WTC11 (cell line): Measurements from ENCODE around the gene ERVW-1.
"Not testable (repeated sequence)": the region's sequence is repeated elsewhere in the genome, so short reads cannot be mapped to it uniquely, and the experiment has no call there.

ENCODE experiments used
- CBFB ChIP-seq: sonication (generic); formaldehyde crosslinking; IDR thresholded peaks from 2 replicates; pipeline ENCODE4 v1.8.1; 2022; ENCODE audit warnings: mild to moderate bottlenecking, low read depth, missing genetic modification reagents
- CREB1 ChIP-seq: sonication (generic); formaldehyde crosslinking; IDR thresholded peaks from 2 replicates; pipeline ENCODE4 v1.8.0; 2023; ENCODE audit warnings: mild to moderate bottlenecking, missing genetic modification reagents
- JUN ChIP-seq: sonication (generic); formaldehyde crosslinking; IDR thresholded peaks from 2 replicates; pipeline ENCODE4 v1.8.0; 2023; ENCODE audit warnings: mild to moderate bottlenecking, missing genetic modification reagents
- NFYB ChIP-seq: sonication (generic); formaldehyde crosslinking; conservative IDR thresholded peaks from 2 replicates; pipeline ENCODE4 v1.8.0; 2022; ENCODE audit warnings: low read depth, missing genetic modification reagents
- TP53 ChIP-seq: sonication (generic); formaldehyde crosslinking; IDR thresholded peaks from 2 replicates; pipeline ENCODE4 v1.8.1; 2023; ENCODE audit warnings: mild to moderate bottlenecking, missing genetic modification reagents
- TF ChIP-seq, protein P1 (sequence below): fragments of 200-600 bp; IDR thresholded peaks from 2 replicates; pipeline ENCODE4 v1.8.0; 2022; ENCODE audit warnings: antibody characterized with exemption

- not testable (repeated sequence) for TF ChIP-seq CREB1 (CRISPR knock-in tag); JUN; NFYB (CRISPR knock-in tag); CBFB (CRISPR knock-in tag); TP53
- TF ChIP-seq, protein P1, sequence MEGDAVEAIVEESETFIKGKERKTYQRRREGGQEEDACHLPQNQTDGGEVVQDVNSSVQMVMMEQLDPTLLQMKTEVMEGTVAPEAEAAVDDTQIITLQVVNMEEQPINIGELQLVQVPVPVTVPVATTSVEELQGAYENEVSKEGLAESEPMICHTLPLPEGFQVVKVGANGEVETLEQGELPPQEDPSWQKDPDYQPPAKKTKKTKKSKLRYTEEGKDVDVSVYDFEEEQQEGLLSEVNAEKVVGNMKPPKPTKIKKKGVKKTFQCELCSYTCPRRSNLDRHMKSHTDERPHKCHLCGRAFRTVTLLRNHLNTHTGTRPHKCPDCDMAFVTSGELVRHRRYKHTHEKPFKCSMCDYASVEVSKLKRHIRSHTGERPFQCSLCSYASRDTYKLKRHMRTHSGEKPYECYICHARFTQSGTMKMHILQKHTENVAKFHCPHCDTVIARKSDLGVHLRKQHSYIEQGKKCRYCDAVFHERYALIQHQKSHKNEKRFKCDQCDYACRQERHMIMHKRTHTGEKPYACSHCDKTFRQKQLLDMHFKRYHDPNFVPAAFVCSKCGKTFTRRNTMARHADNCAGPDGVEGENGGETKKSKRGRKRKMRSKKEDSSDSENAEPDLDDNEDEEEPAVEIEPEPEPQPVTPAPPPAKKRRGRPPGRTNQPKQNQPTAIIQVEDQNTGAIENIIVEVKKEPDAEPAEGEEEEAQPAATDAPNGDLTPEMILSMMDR = not testable (repeated sequence)
Measured at GRCh38 chr7:92473989-92474388, 3.8 kb downstream of the ERVW-1 start.
